GM23338 (cell line): Measurements from ENCODE around the gene OSBPL6. TPM values are rescaled to one million over a fixed set of nuclear protein-coding genes. Genes with fewer than 3 reads are reported as not detected.

Experiments used
- ATAC-seq: fragments of 200-7000 bp; cut with Tn5 transposase; 3 replicates; pipeline ENCODE4 v1.9.1; 2020
- DNase-seq: peaks from one replicate; pipeline ENCODE4 v3.0.0-alpha.2; 2015; ENCODE audit warnings: low spot score
- H2AFZ ChIP-seq: fragments of 200-600 bp; sonication (generic); 2 replicates; pipeline ENCODE4 v1.8.0; 2016; ENCODE audit warnings: antibody characterized with exemption, mild to moderate bottlenecking, moderate library complexity
- H3F3A ChIP-seq: fragments of 200-600 bp; sonication (generic); replicated peaks from 2 replicates; pipeline ENCODE4 v1.8.0; 2017; ENCODE audit warnings: antibody characterized with exemption, mixed run types, low read depth
- H3K27ac ChIP-seq: fragments of 200-600 bp; sonication (generic); 2 replicates; pipeline ENCODE4 v1.6.1; 2016; ENCODE audit warnings: low read depth
- H3K27me3 ChIP-seq: fragments of 200-600 bp; sonication (generic); 2 replicates; pipeline ENCODE4 v1.8.0; 2016; ENCODE audit warnings: mild to moderate bottlenecking, mixed run types, moderate library complexity; ENCODE audit not compliant: insufficient read depth
- H3K36me3 ChIP-seq: fragments of 200-600 bp; sonication (generic); 2 replicates; pipeline ENCODE4 v1.8.0; 2016; ENCODE audit warnings: mild to moderate bottlenecking; ENCODE audit not compliant: insufficient read depth
- H3K4me1 ChIP-seq: fragments of 200-600 bp; sonication (generic); 2 replicates; pipeline ENCODE4 v1.8.0; 2016; ENCODE audit warnings: mild to moderate bottlenecking, moderate library complexity; ENCODE audit not compliant: insufficient read depth
- H3K4me2 ChIP-seq: fragments of 200-600 bp; sonication (generic); 2 replicates; pipeline ENCODE4 v1.7.1; 2017; ENCODE audit warnings: mixed run types
- H3K4me3 ChIP-seq: fragments of 200-600 bp; sonication (generic); 2 replicates; pipeline ENCODE4 v1.6.1; 2016; ENCODE audit warnings: mixed run types
- H3K79me2 ChIP-seq: fragments of 200-600 bp; sonication (generic); replicated peaks from 2 replicates; pipeline ENCODE4 v1.8.0; 2017; ENCODE audit warnings: mild to moderate bottlenecking; ENCODE audit not compliant: insufficient read depth
- H3K9me2 ChIP-seq: fragments of 200-600 bp; sonication (generic); 2 replicates; pipeline ENCODE4 v1.8.0; 2017; ENCODE audit not compliant: insufficient read depth
- H4K20me1 ChIP-seq: fragments of 200-600 bp; sonication (generic); replicated peaks from 2 replicates; pipeline ENCODE4 v1.8.0; 2017; ENCODE audit warnings: mild to moderate bottlenecking; ENCODE audit not compliant: insufficient read depth
- H3K27ac Mint-ChIP-seq: 2 replicates; pipeline ENCODE4 v1.8.0; 2020; ENCODE audit warnings: inconsistent platforms, mild to moderate bottlenecking, moderate library complexity, mixed read lengths
- H3K27me3 Mint-ChIP-seq: 3 replicates; pipeline ENCODE4 v1.8.0; 2022; ENCODE audit warnings: low read depth, mild to moderate bottlenecking, moderate library complexity, mixed read lengths, inconsistent platforms; ENCODE audit not compliant: insufficient read depth, poor library complexity
- H3K36me3 Mint-ChIP-seq: 3 replicates; pipeline ENCODE4 v1.8.0; 2021; ENCODE audit warnings: low read depth, mild to moderate bottlenecking, inconsistent platforms, moderate library complexity, mixed read lengths
- H3K4me1 Mint-ChIP-seq: 3 replicates; pipeline ENCODE4 v1.8.0; 2020; ENCODE audit warnings: mild to moderate bottlenecking, inconsistent platforms, mixed read lengths
- H3K4me3 Mint-ChIP-seq: 3 replicates; pipeline ENCODE4 v1.8.0; 2021; ENCODE audit warnings: moderate library complexity, mild to moderate bottlenecking, inconsistent platforms, mixed read lengths
- H3K9me3 Mint-ChIP-seq: 3 replicates; pipeline ENCODE4 v1.8.0; 2020; ENCODE audit warnings: moderate library complexity, mild to moderate bottlenecking, inconsistent platforms, mixed read lengths
- ETS1 ChIP-seq: IDR thresholded peaks from 2 replicates; pipeline ENCODE4 v1.6.1; 2016; ENCODE audit warnings: antibody characterized with exemption
- EZH2 ChIP-seq: fragments of 200-600 bp; sonication (generic); IDR thresholded peaks from one replicate; pipeline ENCODE4 v1.8.0; 2017; ENCODE audit warnings: antibody characterized with exemption, mild to moderate bottlenecking, low read depth; ENCODE audit not compliant: unreplicated experiment
- EZH2phosphoT487 ChIP-seq: fragments of 200-600 bp; sonication (generic); IDR thresholded peaks from one replicate; pipeline ENCODE4 v1.8.1; 2018; ENCODE audit warnings: antibody characterized with exemption; ENCODE audit not compliant: unreplicated experiment
- JUNB ChIP-seq: IDR thresholded peaks from one replicate; pipeline ENCODE4 v1.6.1; 2016; ENCODE audit warnings: antibody characterized with exemption; ENCODE audit not compliant: unreplicated experiment
- NANOG ChIP-seq: IDR thresholded peaks from 2 replicates; pipeline ENCODE4 v1.6.1; 2016; ENCODE audit warnings: antibody characterized with exemption, borderline replicate concordance
- POLR2AphosphoS5 ChIP-seq: IDR thresholded peaks from 2 replicates; pipeline ENCODE4 v1.6.1; 2016; ENCODE audit warnings: antibody characterized with exemption, low read depth
- REST ChIP-seq: IDR thresholded peaks from one replicate; pipeline ENCODE4 v1.6.1; 2018; ENCODE audit warnings: antibody characterized with exemption; ENCODE audit not compliant: unreplicated experiment
- STAT1 ChIP-seq: IDR thresholded peaks from one replicate; pipeline ENCODE4 v1.6.1; 2016; ENCODE audit warnings: antibody characterized with exemption; ENCODE audit not compliant: unreplicated experiment
- ZNF114 ChIP-seq: fragments of 250-450 bp; sonication (Bioruptor Pico); IDR thresholded peaks from 2 replicates; pipeline ENCODE4 v1.5.0; 2020; ENCODE audit warnings: mild to moderate bottlenecking, moderate library complexity
- ZNF331 ChIP-seq: fragments of 250-450 bp; sonication (Bioruptor Pico); IDR thresholded peaks from 2 replicates; pipeline ENCODE4 v1.5.0; 2020; ENCODE audit warnings: low read depth, mild to moderate bottlenecking, moderate library complexity
- polyA plus RNA-seq: library from polyadenylated mRNA; unstranded; fragments of >200 nt; fragmentation: Nextera tagmentation; extraction: Ambion mirVana; gene quantifications from 2 replicates; pipeline ENCODE4 v1.2.1, GENCODE V29; 2016
- total RNA-seq: library from RNA; depleted of rRNA; stranded (reverse); fragments of >200 nt; shearing (Covaris generic); gene quantifications from 2 replicates; pipeline ENCODE4 v1.2.3, GENCODE V29; 2014
- TF ChIP-seq, protein P1 (sequence below): fragments of 250-450 bp; sonication (Bioruptor Pico); IDR thresholded peaks from 2 replicates; pipeline ENCODE4 v1.5.0; 2020; ENCODE audit warnings: mild to moderate bottlenecking, moderate library complexity

Gene OSBPL6
- total and polyA plus RNA-seq, 2 experiments from 2014 or later = 6.0 to 8.5 TPM

GRCh38 chr2:178286636-178287035 lies 92.3 kb downstream of the OSBPL6 start:
- Mint-ChIP-seq H3K9me3 (peaks cover 9% of the 10 kb centered on the region; the same call in 2 of the 3 replicates), H3K4me3 (no peak overlapping the region), H3K27ac (no peak overlapping the region), H3K27me3 (no peaks in the 10 kb centered on the region), H3K36me3 (peaks cover 20% of the 10 kb centered on the region), H3K4me1 (peaks cover 7% of the 10 kb centered on the region)
- 0 out of 2 replicates have a peak, but pooled peaks cover 3% of the 10 kb centered on the region for H3K4me1 ChIP-seq
- ATAC-seq = no peak
- TF ChIP-seq, protein P1, sequence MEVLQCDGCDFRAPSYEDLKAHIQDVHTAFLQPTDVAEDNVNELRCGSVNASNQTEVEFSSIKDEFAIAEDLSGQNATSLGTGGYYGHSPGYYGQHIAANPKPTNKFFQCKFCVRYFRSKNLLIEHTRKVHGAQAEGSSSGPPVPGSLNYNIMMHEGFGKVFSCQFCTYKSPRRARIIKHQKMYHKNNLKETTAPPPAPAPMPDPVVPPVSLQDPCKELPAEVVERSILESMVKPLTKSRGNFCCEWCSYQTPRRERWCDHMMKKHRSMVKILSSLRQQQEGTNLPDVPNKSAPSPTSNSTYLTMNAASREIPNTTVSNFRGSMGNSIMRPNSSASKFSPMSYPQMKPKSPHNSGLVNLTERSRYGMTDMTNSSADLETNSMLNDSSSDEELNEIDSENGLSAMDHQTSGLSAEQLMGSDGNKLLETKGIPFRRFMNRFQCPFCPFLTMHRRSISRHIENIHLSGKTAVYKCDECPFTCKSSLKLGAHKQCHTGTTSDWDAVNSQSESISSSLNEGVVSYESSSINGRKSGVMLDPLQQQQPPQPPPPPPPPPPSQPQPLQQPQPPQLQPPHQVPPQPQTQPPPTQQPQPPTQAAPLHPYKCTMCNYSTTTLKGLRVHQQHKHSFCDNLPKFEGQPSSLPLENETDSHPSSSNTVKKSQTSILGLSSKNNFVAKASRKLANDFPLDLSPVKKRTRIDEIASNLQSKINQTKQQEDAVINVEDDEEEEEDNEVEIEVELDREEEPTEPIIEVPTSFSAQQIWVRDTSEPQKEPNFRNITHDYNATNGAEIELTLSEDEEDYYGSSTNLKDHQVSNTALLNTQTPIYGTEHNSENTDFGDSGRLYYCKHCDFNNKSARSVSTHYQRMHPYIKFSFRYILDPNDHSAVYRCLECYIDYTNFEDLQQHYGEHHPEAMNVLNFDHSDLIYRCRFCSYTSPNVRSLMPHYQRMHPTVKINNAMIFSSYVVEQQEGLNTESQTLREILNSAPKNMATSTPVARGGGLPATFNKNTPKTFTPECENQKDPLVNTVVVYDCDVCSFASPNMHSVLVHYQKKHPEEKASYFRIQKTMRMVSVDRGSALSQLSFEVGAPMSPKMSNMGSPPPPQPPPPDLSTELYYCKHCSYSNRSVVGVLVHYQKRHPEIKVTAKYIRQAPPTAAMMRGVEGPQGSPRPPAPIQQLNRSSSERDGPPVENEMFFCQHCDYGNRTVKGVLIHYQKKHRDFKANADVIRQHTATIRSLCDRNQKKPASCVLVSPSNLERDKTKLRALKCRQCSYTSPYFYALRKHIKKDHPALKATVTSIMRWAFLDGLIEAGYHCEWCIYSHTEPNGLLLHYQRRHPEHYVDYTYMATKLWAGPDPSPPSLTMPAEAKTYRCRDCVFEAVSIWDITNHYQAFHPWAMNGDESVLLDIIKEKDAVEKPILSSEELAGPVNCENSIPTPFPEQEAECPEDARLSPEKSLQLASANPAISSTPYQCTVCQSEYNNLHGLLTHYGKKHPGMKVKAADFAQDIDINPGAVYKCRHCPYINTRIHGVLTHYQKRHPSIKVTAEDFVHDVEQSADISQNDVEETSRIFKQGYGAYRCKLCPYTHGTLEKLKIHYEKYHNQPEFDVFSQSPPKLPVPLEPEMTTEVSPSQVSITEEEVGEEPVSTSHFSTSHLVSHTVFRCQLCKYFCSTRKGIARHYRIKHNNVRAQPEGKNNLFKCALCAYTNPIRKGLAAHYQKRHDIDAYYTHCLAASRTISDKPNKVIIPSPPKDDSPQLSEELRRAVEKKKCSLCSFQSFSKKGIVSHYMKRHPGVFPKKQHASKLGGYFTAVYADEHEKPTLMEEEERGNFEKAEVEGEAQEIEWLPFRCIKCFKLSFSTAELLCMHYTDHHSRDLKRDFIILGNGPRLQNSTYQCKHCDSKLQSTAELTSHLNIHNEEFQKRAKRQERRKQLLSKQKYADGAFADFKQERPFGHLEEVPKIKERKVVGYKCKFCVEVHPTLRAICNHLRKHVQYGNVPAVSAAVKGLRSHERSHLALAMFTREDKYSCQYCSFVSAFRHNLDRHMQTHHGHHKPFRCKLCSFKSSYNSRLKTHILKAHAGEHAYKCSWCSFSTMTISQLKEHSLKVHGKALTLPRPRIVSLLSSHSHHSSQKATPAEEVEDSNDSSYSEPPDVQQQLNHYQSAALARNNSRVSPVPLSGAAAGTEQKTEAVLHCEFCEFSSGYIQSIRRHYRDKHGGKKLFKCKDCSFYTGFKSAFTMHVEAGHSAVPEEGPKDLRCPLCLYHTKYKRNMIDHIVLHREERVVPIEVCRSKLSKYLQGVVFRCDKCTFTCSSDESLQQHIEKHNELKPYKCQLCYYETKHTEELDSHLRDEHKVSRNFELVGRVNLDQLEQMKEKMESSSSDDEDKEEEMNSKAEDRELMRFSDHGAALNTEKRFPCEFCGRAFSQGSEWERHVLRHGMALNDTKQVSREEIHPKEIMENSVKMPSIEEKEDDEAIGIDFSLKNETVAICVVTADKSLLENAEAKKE (CRISPR knock-in tag) = no peak
- no peak for TF ChIP-seq EZH2phosphoT487
- no peaks in the 10 kb centered on the region for H3K27me3 ChIP-seq
- no peaks in the 10 kb centered on the region for H3K9me2 ChIP-seq
- H3K36me3 ChIP-seq = no peaks in the 10 kb centered on the region; the same call in 1 of the 2 replicates
- H3K4me3 ChIP-seq = no peak overlapping the region
- H4K20me1 ChIP-seq = no peaks in the 10 kb centered on the region
- no peaks in the 10 kb centered on the region for H3F3A ChIP-seq
- H3K27ac ChIP-seq = no peak overlapping the region
- no peaks in the 10 kb centered on the region for H3K79me2 ChIP-seq
- H3K4me2 ChIP-seq = no peak overlapping the region
- no peak overlapping the region for H2AFZ ChIP-seq
- DNase-seq = no peak

- no peaks in the 10 kb centered on the region for H3K79me2 ChIP-seq
- Mint-ChIP-seq H3K9me3 (peaks cover 9% of the 10 kb centered on the region; the same call in 2 of the 3 replicates), H3K4me1 (0 out of 3 replicates have a peak, but pooled peaks cover 2% of the 10 kb centered on the region), H3K27me3 (no peaks in the 10 kb centered on the region), H3K27ac (no peak overlapping the region), H3K4me3 (no peak overlapping the region), H3K36me3 (peaks cover 21% of the 10 kb centered on the region)
- H3F3A ChIP-seq = no peaks in the 10 kb centered on the region
- no peak overlapping the region for H3K27ac ChIP-seq
- H3K27me3 ChIP-seq = no peaks in the 10 kb centered on the region
- no peaks in the 10 kb centered on the region for H4K20me1 ChIP-seq
- no peak overlapping the region for H3K4me3 ChIP-seq
- ATAC-seq = no peak
- no peak overlapping the region for H2AFZ ChIP-seq
- H3K9me2 ChIP-seq = no peaks in the 10 kb centered on the region
- H3K4me2 ChIP-seq = no peak overlapping the region
- H3K36me3 ChIP-seq = no peaks in the 10 kb centered on the region; the same call in 1 of the 2 replicates
- DNase-seq = no peak
- no peaks in the 10 kb centered on the region for H3K4me1 ChIP-seq
- TF ChIP-seq ZNF114 (CRISPR knock-in tag) = no peak
- no peak for TF ChIP-seq ETS1
- no peak for TF ChIP-seq POLR2AphosphoS5
- TF ChIP-seq STAT1 = no peak
- TF ChIP-seq NANOG = no peak
- no peak for TF ChIP-seq ZNF331
- no peak for TF ChIP-seq EZH2
- no peak for TF ChIP-seq JUNB
- TF ChIP-seq EZH2phosphoT487 = no peak
- TF ChIP-seq REST = no peak
Observed at GRCh38 chr2:178287652-178288344, 93.5 kb downstream of the OSBPL6 start.
